ENCODE measurements around the gene GFOD2. TPM values are rescaled to one million over a fixed set of nuclear protein-coding genes. Genes with fewer than 3 reads are reported as not detected.
"Not testable (repeated sequence)": the region's sequence is repeated elsewhere in the genome, so short reads cannot be mapped to it uniquely, and the experiment has no call there.

GFOD2 gene
- total and polyA plus RNA-seq, 12 donors = 6.0 to 10.9 (median 8.2) TPM

GRCh38 chr16:67760206-67760955 is 41.3 kb upstream of the GFOD2 start:
- Histone ChIP-seq H3K9me3 (no peaks in the 10 kb centered on the region), H3K4me3 (no peak overlapping the region), H3K4me1 (peaks cover 0 to 17% (median 5%) of the 10 kb centered on the region in 9 donors), H3K27ac (peak overlapping the region in 1 of 10 donors; percentile 4), H3K36me3 (peaks cover 0 to 60% (median 4%) of the 10 kb centered on the region in 9 donors), H3K27me3 (no peaks in the 10 kb centered on the region)
- DNase-seq (no peak), ATAC-seq (peak in 5 of 8 donors; percentile 28 to 82 (median 55))
- intact Hi-C loops (cut with DNase I) = no loop called here
- TF ChIP-seq CTCF (IDR thresholded peaks at IDR 0.05) = no peak
- WGBS, 2 donors = 61 to 67% methylated on average over 8 of the region's 8 CpGs

GRCh38 chr16:67758966-67759365 is 39.9 kb upstream of the GFOD2 start:
- Histone ChIP-seq H3K27ac (no peak overlapping the region), H3K36me3 (peaks cover 0 to 59% (median 4%) of the 10 kb centered on the region in 9 donors), H3K4me1 (peaks cover 0 to 17% (median 5%) of the 10 kb centered on the region in 9 donors), H3K4me3 (no peak overlapping the region), H3K9me3 (no peaks in the 10 kb centered on the region), H3K27me3 (no peaks in the 10 kb centered on the region)
- ATAC-seq (no peak), DNase-seq (no peak)
- WGBS, 2 donors = 88 to 91% methylated on average over 7 of the region's 7 CpGs
- intact Hi-C loops (cut with DNase I) = no loop called here
- TF ChIP-seq CTCF (IDR thresholded peaks at IDR 0.05) = no peak

- Histone ChIP-seq H3K27me3 (no peaks in the 10 kb centered on the region), H3K4me1 (peaks cover 0 to 17% (median 5%) of the 10 kb centered on the region in 9 donors), H3K27ac (no peak overlapping the region), H3K4me3 (no peak overlapping the region), H3K36me3 (peaks cover 0 to 56% (median 4%) of the 10 kb centered on the region in 9 donors), H3K9me3 (no peaks in the 10 kb centered on the region)
- ATAC-seq (no peak), DNase-seq (no peak)
- no peak for TF ChIP-seq CTCF (IDR thresholded peaks at IDR 0.05)
- 85 to 93% methylated on average over 3 of the region's 3 CpGs for WGBS, 2 donors
- intact Hi-C loops (cut with DNase I) = no loop called here
Observed at GRCh38 chr16:67758006-67758405, 38.9 kb upstream of the GFOD2 start.

- no peak for ATAC-seq
- Histone ChIP-seq H3K9me3 (no peaks in the 10 kb centered on the region), H3K36me3 (peaks cover 0 to 44% (median 4%) of the 10 kb centered on the region in 9 donors), H3K27ac (no peak overlapping the region), H3K4me3 (no peak overlapping the region), H3K4me1 (no peaks in the 10 kb centered on the region), H3K27me3 (no peaks in the 10 kb centered on the region)
- intact Hi-C loops (cut with DNase I) = no loop called here
- DNase-seq = no peak
- TF ChIP-seq CTCF (IDR thresholded peaks at IDR 0.05) = no peak
- 74 to 76% methylated on average over 2 of the region's 2 CpGs for WGBS, 2 donors
Observed at GRCh38 chr16:67752641-67753040, 33.5 kb upstream of the GFOD2 start.

GRCh38 chr16:67751331-67751730 is 32.2 kb upstream of the GFOD2 start:
- H3K36me3 ChIP-seq = peaks cover 0 to 38% (median 0%) of the 10 kb centered on the region in 9 donors
- H3K27me3 ChIP-seq; H3K27ac ChIP-seq; H3K4me3 ChIP-seq; DNase-seq; ATAC-seq; H3K9me3 ChIP-seq; intact Hi-C loops (cut with DNase I); H3K4me1 ChIP-seq: not testable (repeated sequence)
- 98 to 99% methylated on average over 3 of the region's 3 CpGs for WGBS, 2 donors

Measured in heart right ventricle (tissue), 16 donors.